H1 (cell line): Measurements from ENCODE around the gene KIAA1586. TPM values are rescaled to one million over a fixed set of nuclear protein-coding genes. Genes with fewer than 3 reads are reported as not detected.

Source experiments
- CTCF ChIA-PET: fragments of 300-600 bp; sonication (Branson Sonifier 250); formaldehyde crosslinking; loops from one replicate; lab custom pipeline; 2021; ENCODE audit not compliant: partially characterized antibody; lab: Charles Lee
- POLR2A ChIA-PET: fragments of 300-600 bp; sonication (Branson Sonifier 250); formaldehyde crosslinking; loops from one replicate; lab custom pipeline; 2021; ENCODE audit warnings: inconsistent platforms; ENCODE audit not compliant: partially characterized antibody; lab: Charles Lee
- DNase-seq, 2 experiments: peaks; one replicate each; pipeline versions ENCODE4 v3.0.0 to v3.0.0-alpha.2; 2010 to 2022; ENCODE audit warnings: low spot score in 2 of 2, low read depth in 1 of 2, mixed read lengths in 1 of 2
- FAIRE-seq: peaks from 2 replicates; lab custom pipeline; 2011; peaks lifted over from hg19 to GRCh38; lab: Jason Lieb, UNC
- H2AFZ ChIP-seq: 2 replicates; pipeline ENCODE4 v1.8.1; 2012; ENCODE audit warnings: low read length, inconsistent platforms
- H2AK5ac ChIP-seq: 2 replicates; pipeline ENCODE4 v1.6.1; 2013; ENCODE audit warnings: low read depth, low read length
- H2BK120ac ChIP-seq: replicated peaks from 2 replicates; pipeline ENCODE3; 2013; ENCODE audit warnings: low read depth, low read length, inconsistent platforms
- H2BK12ac ChIP-seq: 2 replicates; pipeline ENCODE4 v1.6.1; 2013; ENCODE audit warnings: low read depth, low read length
- H2BK15ac ChIP-seq: 2 replicates; pipeline ENCODE4 v1.6.1; 2013; ENCODE audit warnings: low read length
- H2BK20ac ChIP-seq: 2 replicates; pipeline ENCODE4 v1.6.1; 2013; ENCODE audit warnings: low read length
- H2BK5ac ChIP-seq: 2 replicates; pipeline ENCODE4 v1.6.1; 2013; ENCODE audit warnings: low read depth, low read length
- H3K14ac ChIP-seq: 2 replicates; pipeline ENCODE4 v1.6.1; 2013; ENCODE audit warnings: inconsistent platforms; ENCODE audit not compliant: insufficient read length
- H3K18ac ChIP-seq: 2 replicates; pipeline ENCODE4 v1.6.1; 2013; ENCODE audit warnings: low read length; ENCODE audit errors: extremely low read depth
- H3K23ac ChIP-seq: 2 replicates; pipeline ENCODE4 v1.6.1; 2013; ENCODE audit warnings: inconsistent platforms; ENCODE audit not compliant: insufficient read length
- H3K23me2 ChIP-seq: 2 replicates; pipeline ENCODE4 v1.6.1; 2013; ENCODE audit warnings: low read depth, low read length
- H3K27ac ChIP-seq: 2 replicates; pipeline ENCODE4 v1.6.1; 2011; ENCODE audit warnings: low read depth, low read length, inconsistent platforms
- H3K27me3 ChIP-seq, 4 experiments: replicated peaks in 1 of 4; 1 replicate in 1 of 4; 2 replicates in 3 of 4; pipeline versions ENCODE4 v1.6.1 to v1.8.1; 2011 to 2013; ENCODE audit warnings: low read length in 3 of 4, mild to moderate bottlenecking in 3 of 4, inconsistent platforms in 2 of 4, mixed read lengths in 2 of 4, moderate library complexity in 1 of 4; ENCODE audit not compliant: control insufficient read depth in 3 of 4, insufficient read depth in 3 of 4; ENCODE audit errors: extremely low read depth in 1 of 4
- H3K36me3 ChIP-seq, 4 experiments: 2 replicates each; pipeline versions ENCODE4 v1.6.1 to v1.8.1; 2011 to 2013; ENCODE audit warnings: mild to moderate bottlenecking in 4 of 4, low read length in 3 of 4, moderate library complexity in 2 of 4, control low read depth in 1 of 4, inconsistent platforms in 1 of 4; ENCODE audit not compliant: insufficient read depth in 4 of 4, control insufficient read depth in 2 of 4
- H3K4ac ChIP-seq: replicated peaks from 2 replicates; pipeline ENCODE3; 2013; ENCODE audit warnings: low read length, low read depth, mixed read lengths, inconsistent platforms; ENCODE audit not compliant: insufficient read length
- H3K4me1 ChIP-seq, 4 experiments: replicated peaks in 1 of 4; 1 replicate in 1 of 4; 2 replicates in 3 of 4; pipeline versions ENCODE4 v1.6.1 to v1.8.1; 2011 to 2013; ENCODE audit warnings: low read length in 3 of 4, inconsistent platforms in 2 of 4, mixed read lengths in 1 of 4; ENCODE audit not compliant: insufficient read depth in 4 of 4, control insufficient read depth in 3 of 4
- H3K4me2 ChIP-seq, 2 experiments: 2 replicates each; pipeline versions ENCODE4 v1.6.1 to v1.8.1; 2011 to 2013; ENCODE audit warnings: low read depth in 2 of 2, low read length in 2 of 2, control low read depth in 1 of 2, inconsistent platforms in 1 of 2, mild to moderate bottlenecking in 1 of 2; ENCODE audit not compliant: insufficient read depth in 1 of 2
- H3K4me3 ChIP-seq, 4 experiments: fragments of 200-600, 300-600 bp in 1 of 4; sonication (generic), shearing (Covaris generic), sonication (Bioruptor Twin) in 1 of 4; 2 replicates each; pipeline versions ENCODE4 v1.5.1 to v1.8.1; 2011 to 2016; ENCODE audit warnings: low read length in 4 of 4, low read depth in 3 of 4, control low read depth in 2 of 4, inconsistent platforms in 2 of 4, mild to moderate bottlenecking in 2 of 4, mixed read lengths in 1 of 4, moderate library complexity in 1 of 4; ENCODE audit not compliant: insufficient read depth in 2 of 4; ENCODE audit errors: extremely low read depth in 1 of 4
- H3K56ac ChIP-seq: replicated peaks from 2 replicates; pipeline ENCODE3; 2013; ENCODE audit warnings: low read depth, mild to moderate bottlenecking, mixed read lengths, low read length, inconsistent platforms; ENCODE audit not compliant: insufficient read length
- H3K79me1 ChIP-seq: 2 replicates; pipeline ENCODE4 v1.6.1; 2013; ENCODE audit warnings: low read depth, low read length, control low read depth
- H3K79me2 ChIP-seq, 2 experiments: 2 replicates each; pipeline versions ENCODE4 v1.6.1 to v1.8.1; 2012 to 2013; ENCODE audit warnings: low read length in 2 of 2, mild to moderate bottlenecking in 2 of 2, inconsistent platforms in 1 of 2; ENCODE audit not compliant: insufficient read depth in 2 of 2, control insufficient read depth in 1 of 2
- H3K9ac ChIP-seq, 4 experiments: replicated peaks in 1 of 4; 1 replicate in 1 of 4; 2 replicates in 3 of 4; pipeline versions ENCODE4 v1.6.1 to v1.8.1; 2011 to 2013; ENCODE audit warnings: low read depth in 3 of 4, low read length in 3 of 4, control low read depth in 2 of 4, mild to moderate bottlenecking in 2 of 4, moderate library complexity in 2 of 4, inconsistent platforms in 1 of 4; ENCODE audit errors: extremely low read depth in 1 of 4
- H3K9me3 ChIP-seq, 2 experiments: 2 replicates each; pipeline versions ENCODE4 v1.6.1 to v1.8.1; 2012 to 2013; ENCODE audit warnings: mild to moderate bottlenecking in 2 of 2, moderate library complexity in 2 of 2, control low read depth in 1 of 2, inconsistent platforms in 1 of 2, low read depth in 1 of 2, low read length in 1 of 2, mixed read lengths in 1 of 2; ENCODE audit not compliant: insufficient read depth in 2 of 2
- H4K20me1 ChIP-seq, 2 experiments: replicated peaks in 1 of 2; 2 replicates each; pipeline versions ENCODE3 to v1.8.1; 2011 to 2013; ENCODE audit warnings: inconsistent platforms in 2 of 2, low read length in 2 of 2, mild to moderate bottlenecking in 1 of 2; ENCODE audit not compliant: insufficient read depth in 2 of 2, control insufficient read depth in 1 of 2
- H4K5ac ChIP-seq: 2 replicates; pipeline ENCODE4 v1.6.1; 2013; ENCODE audit warnings: low read length, low read depth, mixed read lengths, inconsistent platforms; ENCODE audit not compliant: insufficient read length
- H4K8ac ChIP-seq: 2 replicates; pipeline ENCODE4 v1.8.0; 2013; ENCODE audit warnings: mild to moderate bottlenecking, moderate library complexity, low read length, inconsistent platforms; ENCODE audit not compliant: insufficient read depth; ENCODE audit errors: extremely low read depth
- H4K91ac ChIP-seq: replicated peaks from 2 replicates; pipeline ENCODE3; 2013; ENCODE audit warnings: low read length, mixed read lengths, inconsistent platforms; ENCODE audit not compliant: insufficient read length
- CHD1 ChIP-seq: IDR thresholded peaks from 2 replicates; pipeline ENCODE4 v1.6.1; 2012; ENCODE audit warnings: low read depth, low read length, improper control_type of control experiment
- EGR1 ChIP-seq: IDR thresholded peaks from 2 replicates; pipeline ENCODE4 v1.6.1; 2011; ENCODE audit warnings: low read depth, low read length, borderline replicate concordance
- EZH2 ChIP-seq: fragments of 200-600 bp; sonication (generic); IDR thresholded peaks from 2 replicates; pipeline ENCODE4 v1.7.1; 2012; ENCODE audit warnings: low read depth, mild to moderate bottlenecking, moderate library complexity, low read length, inconsistent platforms; ENCODE audit not compliant: severe bottlenecking
- FOSL1 ChIP-seq: IDR thresholded peaks from 2 replicates; pipeline ENCODE4 v1.6.1; 2011; ENCODE audit warnings: mild to moderate bottlenecking, low read depth, low read length, moderate library complexity; ENCODE audit not compliant: insufficient read depth
- GTF2F1 ChIP-seq: IDR thresholded peaks from 2 replicates; pipeline ENCODE4 v1.6.1; 2012; ENCODE audit warnings: low read depth, low read length, improper control_type of control experiment, borderline replicate concordance
- HDAC6 ChIP-seq: IDR thresholded peaks from one replicate; pipeline ENCODE4 v1.7.1; 2012; ENCODE audit warnings: low read depth, mild to moderate bottlenecking, inconsistent platforms, low read length, moderate library complexity
- JUN ChIP-seq: IDR thresholded peaks from 2 replicates; pipeline ENCODE4 v1.6.1; 2011; ENCODE audit warnings: low read depth, mild to moderate bottlenecking, improper control_type of control experiment, low read length
- JUND ChIP-seq: IDR thresholded peaks from 2 replicates; pipeline ENCODE4 v1.6.1; 2011; ENCODE audit warnings: mild to moderate bottlenecking, improper control_type of control experiment, low read length
- KDM1A ChIP-seq: fragments of 200-600, 300-600 bp; sonication (generic); IDR thresholded peaks from 2 replicates; pipeline ENCODE4 v1.7.1; 2016; ENCODE audit warnings: mild to moderate bottlenecking, low read length, borderline replicate concordance
- MAFK ChIP-seq: IDR thresholded peaks from 2 replicates; pipeline ENCODE4 v1.6.1; 2012; ENCODE audit warnings: low read depth, mild to moderate bottlenecking, improper control_type of control experiment, low read length
- POLR2A ChIP-seq, 2 experiments: IDR thresholded peaks; 1 replicate in 1 of 2; 2 replicates in 1 of 2; pipeline ENCODE4 v1.6.1; 2011; ENCODE audit warnings: low read depth in 2 of 2, low read length in 2 of 2, mild to moderate bottlenecking in 2 of 2; ENCODE audit errors: control extremely low read depth in 1 of 2
- POLR2AphosphoS5 ChIP-seq: IDR thresholded peaks from 2 replicates; pipeline ENCODE4 v1.6.1; 2011; ENCODE audit warnings: low read depth, low read length
- SP4 ChIP-seq: IDR thresholded peaks from 2 replicates; pipeline ENCODE4 v1.6.1; 2012; ENCODE audit warnings: low read length, inconsistent platforms
- TAF1 ChIP-seq: IDR thresholded peaks from 2 replicates; pipeline ENCODE4 v1.6.1; 2011; ENCODE audit warnings: mild to moderate bottlenecking, low read depth, low read length
- TBP ChIP-seq: IDR thresholded peaks from 2 replicates; pipeline ENCODE4 v1.6.1; 2011; ENCODE audit warnings: low read depth, low read length, improper control_type of control experiment
- TCF12 ChIP-seq: IDR thresholded peaks from 2 replicates; pipeline ENCODE4 v1.6.1; 2011; ENCODE audit warnings: low read depth, mild to moderate bottlenecking, low read length
- polyA plus RNA-seq, 7 experiments: library from polyadenylated mRNA; depleted of rRNA in 3 of 7; stranded (reverse) in 5 of 7; unstranded in 2 of 7; fragments of >200 nt in 5 of 7; fragments of 200-250 nt in 2 of 7; gene quantifications; 1 replicate in 5 of 7; 2 replicates in 1 of 7; 4 replicates in 1 of 7; pipeline versions ENCODE4 v1.2.1 to v1.2.3, GENCODE V29; 2011 to 2013; ENCODE audit warnings: missing spikeins in 2 of 7, mixed read lengths in 2 of 7
- total RNA-seq: library from RNA; stranded (reverse); fragmentation: NEBNext Ultra II Directional; extraction: Animal tissue kit (Norgen Biotek cat#: 25700); gene quantifications from 2 replicates; pipeline ENCODE4 v1.2.1, GENCODE V29; 2021
- TF ChIP-seq, protein P1 (sequence below): IDR thresholded peaks from 2 replicates; pipeline ENCODE4 v1.6.1; 2011; ENCODE audit warnings: low read depth, mild to moderate bottlenecking, low read length; ENCODE audit not compliant: insufficient read depth

KIAA1586 gene
- total and polyA plus RNA-seq, 2 of the 8 experiments (the other 6 are each of a cell fraction or from before 2014, with no cell fraction given): 2.1 to 24.4 TPM

- no peak overlapping the region for H4K91ac ChIP-seq
- POLR2A ChIA-PET: no interaction called here
- peaks cover 0 to 12% (median 2%) of the 10 kb centered on the region in 4 experiments; a peak in 6 of 7 replicates for H3K4me1 ChIP-seq
- no peak for FAIRE-seq
- H3K56ac ChIP-seq: no peak overlapping the region
- no peak overlapping the region for H2BK120ac ChIP-seq
- no peak overlapping the region for H2AFZ ChIP-seq
- no peak overlapping the region for H2BK12ac ChIP-seq
- no peaks in the 10 kb centered on the region for H3K79me2 ChIP-seq
- no peak overlapping the region for H3K4me3 ChIP-seq
- no peaks in the 10 kb centered on the region for H4K20me1 ChIP-seq
- no peak overlapping the region for H3K4ac ChIP-seq
- H3K4me2 ChIP-seq: no peak overlapping the region
- no peaks in the 10 kb centered on the region for H3K27me3 ChIP-seq
- no peak overlapping the region for H3K18ac ChIP-seq
- no peak overlapping the region for H2BK5ac ChIP-seq
- CTCF ChIA-PET: interaction anchor here (1.7 kb wide), 1 partner anchor 91 kb away, joined by 3 read pairs; no protein-coding TSS in a partner anchor
- no peak overlapping the region for H3K23ac ChIP-seq
- no peak overlapping the region for H4K5ac ChIP-seq
- H3K9ac ChIP-seq: no peak overlapping the region
- no peak overlapping the region for H2BK20ac ChIP-seq
- H3K23me2 ChIP-seq: no peaks in the 10 kb centered on the region
- no peaks in the 10 kb centered on the region; the same call in 1 of the 2 replicates for H3K79me1 ChIP-seq
- no peak overlapping the region for H2AK5ac ChIP-seq
- no peak overlapping the region for H4K8ac ChIP-seq
- no peaks in the 10 kb centered on the region for H3K36me3 ChIP-seq
- no peak overlapping the region for H2BK15ac ChIP-seq
- H3K27ac ChIP-seq: no peak overlapping the region
- no peak overlapping the region for H3K14ac ChIP-seq
- H3K9me3 ChIP-seq: no peaks in the 10 kb centered on the region
- DNase-seq: no peak
- TF ChIP-seq HDAC6: no peak
- TF ChIP-seq TCF12: no peak
- TF ChIP-seq POLR2A (IDR thresholded peaks at IDR 0.05; ENCODE audit: control extremely low read depth in 1 of 2, low read depth in 2 of 2, low read length in 2 of 2): no peak
- no peak for TF ChIP-seq EZH2
- TF ChIP-seq CHD1: no peak
- no peak for TF ChIP-seq TAF1
- no peak for TF ChIP-seq JUN
- no peak for TF ChIP-seq MAFK
- no peak for TF ChIP-seq JUND
- TF ChIP-seq TBP: no peak
- TF ChIP-seq SP4: no peak
- TF ChIP-seq EGR1: no peak
- TF ChIP-seq, protein P1, sequence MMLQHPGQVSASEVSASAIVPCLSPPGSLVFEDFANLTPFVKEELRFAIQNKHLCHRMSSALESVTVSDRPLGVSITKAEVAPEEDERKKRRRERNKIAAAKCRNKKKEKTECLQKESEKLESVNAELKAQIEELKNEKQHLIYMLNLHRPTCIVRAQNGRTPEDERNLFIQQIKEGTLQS: no peak
- TF ChIP-seq FOSL1: no peak
- no peak for TF ChIP-seq KDM1A
- TF ChIP-seq GTF2F1: no peak
- no peak for TF ChIP-seq POLR2AphosphoS5
Observed at GRCh38 chr6:57075092-57075491, 28.6 kb downstream of the KIAA1586 start.
